ENCODE results near the gene EXOSC7. TPM values are rescaled to one million over a fixed set of nuclear protein-coding genes. Genes with fewer than 3 reads are reported as not detected.

The EXOSC7 gene
- total and polyA plus RNA-seq, 9 of the 15 experiments (the other 6 are each of a cell fraction or from before 2014, with no cell fraction given) = 88.5 to 237 (median 112) TPM

DNA sequence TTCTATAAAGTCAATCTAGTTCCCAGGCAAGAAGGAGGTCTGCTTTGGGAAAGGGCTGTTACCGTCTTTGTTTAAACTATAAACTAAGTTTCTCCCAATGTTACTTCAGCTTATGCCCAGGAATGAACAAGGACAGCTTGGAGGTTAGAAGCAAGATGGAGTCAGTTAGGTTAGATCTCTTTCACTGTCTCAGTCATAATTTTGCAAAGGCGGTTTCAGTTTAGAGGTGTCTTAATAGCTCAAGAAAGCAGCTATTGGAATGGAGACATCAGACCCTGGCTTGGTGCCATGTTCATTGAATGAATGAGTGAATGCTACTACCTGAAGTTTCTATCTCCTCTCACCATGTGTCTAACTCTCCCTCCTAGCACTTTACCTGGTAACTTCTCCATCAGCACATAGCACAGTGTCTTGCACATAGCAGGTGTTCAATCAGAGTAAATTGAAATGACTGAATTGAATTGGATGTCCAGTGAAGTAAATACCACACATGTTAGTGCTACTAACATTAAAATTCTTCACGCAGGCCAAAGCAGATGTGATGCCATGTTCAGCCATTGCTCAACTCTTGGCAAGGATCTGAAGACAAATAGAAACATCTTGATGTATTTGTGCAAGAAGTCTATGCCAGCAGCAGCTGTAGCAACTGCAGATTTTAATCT is 78.3 kb downstream of the EXOSC7 start:
- Histone ChIP-seq H3K4me1 (replicated peaks in 1 of 2; ENCODE audit: control insufficient read depth in 2 of 2, insufficient read depth in 2 of 2, low read length in 2 of 2) (peaks cover 16 to 64% of the 10 kb centered on the region in 2 experiments), H3K9me3 (replicated peaks; ENCODE audit: control insufficient read depth, insufficient read depth, low read depth, low read length) (no peaks in the 10 kb centered on the region), H2AFZ (ENCODE audit: low read depth, low read length) (peak overlapping the region; percentile 30), H3K36me3 (ENCODE audit: control insufficient read depth, insufficient read depth, low read length) (no peaks in the 10 kb centered on the region), H3K27ac (ENCODE audit: extremely low read depth, low read depth, low read length) (peak overlapping the region; percentile 51), H3K4me3 (no peak overlapping the region), H3K27me3 (ENCODE audit: control insufficient read depth in 2 of 2, insufficient read depth in 2 of 2, low read length in 2 of 2) (no peaks in the 10 kb centered on the region), H3K9me1 (ENCODE audit: control insufficient read depth, insufficient read depth, low read length) (no peaks in the 10 kb centered on the region), H4K20me1 (replicated peaks; ENCODE audit: control insufficient read depth, insufficient read depth, low read length) (no peaks in the 10 kb centered on the region), H3K4me2 (ENCODE audit: insufficient read depth, low read length) (no peak overlapping the region), H3K79me2 (ENCODE audit: control insufficient read depth, insufficient read depth, low read length) (no peaks in the 10 kb centered on the region), H3K9ac (ENCODE audit: insufficient read depth in 1 of 2, low read depth in 2 of 2, low read length in 2 of 2) (peak overlapping the region in 1 of 2 experiments; percentile 12; a peak in 1 of 4 replicates)
- no TSS peak for BruUV-seq (replicated peaks)
- ATAC-seq (no peak), FAIRE-seq (no peak), DNase-seq (ENCODE audit: extremely low read depth in 1 of 4, low spot score in 3 of 4) (no peak)
- ChIA-PET POLR2A (interaction anchor here (6.1 kb wide), 1 partner anchor 11 kb away, joined by 32 read pairs; no protein-coding TSS in a partner anchor), CTCF (ENCODE audit: low intra/inter-chr PET ratio) (no interaction called here)
- WGBS (ENCODE audit: insufficient coverage, low coverage, missing lambda C conversion rate) = 54% methylated on average over 3 of the region's 3 CpGs
- intact Hi-C loops (cut with micrococcal nuclease) (loop anchor here (2.0 kb wide), 1 partner anchor 38 kb away; no protein-coding TSS in a partner anchor), in situ Hi-C loops (cut with MboI) (no loop called here)
- TF ChIP-seq BRF1 (IDR thresholded peaks at IDR 0.05; ENCODE audit: borderline replicate concordance, extremely low read depth, insufficient read length) = no peak
- TF ChIP-seq SMAD4 (CRISPR knock-in tag; conservative IDR thresholded peaks at IDR 0.05) = peak; percentile 99
- no peak for TF ChIP-seq CBFB (CRISPR knock-in tag; IDR thresholded peaks at IDR 0.05)
- TF ChIP-seq, protein P1, sequence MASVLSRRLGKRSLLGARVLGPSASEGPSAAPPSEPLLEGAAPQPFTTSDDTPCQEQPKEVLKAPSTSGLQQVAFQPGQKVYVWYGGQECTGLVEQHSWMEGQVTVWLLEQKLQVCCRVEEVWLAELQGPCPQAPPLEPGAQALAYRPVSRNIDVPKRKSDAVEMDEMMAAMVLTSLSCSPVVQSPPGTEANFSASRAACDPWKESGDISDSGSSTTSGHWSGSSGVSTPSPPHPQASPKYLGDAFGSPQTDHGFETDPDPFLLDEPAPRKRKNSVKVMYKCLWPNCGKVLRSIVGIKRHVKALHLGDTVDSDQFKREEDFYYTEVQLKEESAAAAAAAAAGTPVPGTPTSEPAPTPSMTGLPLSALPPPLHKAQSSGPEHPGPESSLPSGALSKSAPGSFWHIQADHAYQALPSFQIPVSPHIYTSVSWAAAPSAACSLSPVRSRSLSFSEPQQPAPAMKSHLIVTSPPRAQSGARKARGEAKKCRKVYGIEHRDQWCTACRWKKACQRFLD (CRISPR knock-in tag; IDR thresholded peaks at IDR 0.05) = peak; percentile 99
- no peak for TF ChIP-seq PHF21A (IDR thresholded peaks at IDR 0.05; ENCODE audit: borderline replicate concordance, low read depth)
- no peak for TF ChIP-seq EGR1 (conservative IDR thresholded peaks at IDR 0.05)
- TF ChIP-seq ZSCAN29 (IDR thresholded peaks at IDR 0.05) = no peak
- TF ChIP-seq, protein P2, sequence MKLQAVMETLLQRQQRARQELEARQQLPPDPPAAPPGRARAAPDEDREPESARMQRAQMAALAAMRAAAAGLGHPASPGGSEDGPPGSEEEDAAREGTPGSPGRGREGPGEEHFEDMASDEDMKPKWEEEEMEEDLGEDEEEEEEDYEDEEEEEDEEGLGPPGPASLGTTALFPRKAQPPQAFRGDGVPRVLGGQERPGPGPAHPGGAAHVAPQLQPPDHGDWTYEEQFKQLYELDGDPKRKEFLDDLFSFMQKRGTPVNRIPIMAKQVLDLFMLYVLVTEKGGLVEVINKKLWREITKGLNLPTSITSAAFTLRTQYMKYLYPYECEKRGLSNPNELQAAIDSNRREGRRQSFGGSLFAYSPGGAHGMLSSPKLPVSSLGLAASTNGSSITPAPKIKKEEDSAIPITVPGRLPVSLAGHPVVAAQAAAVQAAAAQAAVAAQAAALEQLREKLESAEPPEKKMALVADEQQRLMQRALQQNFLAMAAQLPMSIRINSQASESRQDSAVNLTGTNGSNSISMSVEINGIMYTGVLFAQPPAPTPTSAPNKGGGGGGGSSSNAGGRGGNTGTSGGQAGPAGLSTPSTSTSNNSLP (IDR thresholded peaks at IDR 0.05; ENCODE audit: borderline replicate concordance, low read depth, low read length) = no peak
- TF ChIP-seq ZNF316 (IDR thresholded peaks at IDR 0.05) = no peak
- TF ChIP-seq ZNF717 (CRISPR knock-in tag; IDR thresholded peaks at IDR 0.05) = no peak
- no peak for TF ChIP-seq PCBP1 (IDR thresholded peaks at IDR 0.05; ENCODE audit: low read depth, low read length, poor library complexity, severe bottlenecking)
- peak; percentile 78 for TF ChIP-seq NFE2L1 (tag; IDR thresholded peaks at IDR 0.05; ENCODE audit: borderline replicate concordance, low read depth)
- no peak for TF ChIP-seq HDGF (IDR thresholded peaks at IDR 0.05)
- TF ChIP-seq HDAC1 (IDR thresholded peaks at IDR 0.05) = 0 out of 4 replicates have a peak, but pooled peaks of 1 of the 2 experiments have one; percentile 34
- no peak for TF ChIP-seq RBM15 (IDR thresholded peaks at IDR 0.05; ENCODE audit: insufficient read depth, low read length)
- TF ChIP-seq JUN (IDR thresholded peaks at IDR 0.05; ENCODE audit: borderline replicate concordance, low read depth, low read length) = no peak
- TF ChIP-seq JUN (CRISPR knock-in tag; IDR thresholded peaks at IDR 0.05; ENCODE audit: borderline replicate concordance) = no peak
- TF ChIP-seq POLR3G (IDR thresholded peaks at IDR 0.05; ENCODE audit: extremely low read depth, insufficient read length, insufficient replicate concordance) = no peak
- TF ChIP-seq SMARCB1 (IDR thresholded peaks at IDR 0.05; ENCODE audit: insufficient read length, low read depth) = no peak
- no peak for TF ChIP-seq ZNF263 (CRISPR knock-in tag; IDR thresholded peaks at IDR 0.05; ENCODE audit: borderline replicate concordance)
- TF ChIP-seq RAD51 (IDR thresholded peaks at IDR 0.05; ENCODE audit: borderline replicate concordance, low read depth) = no peak

Data from K562 (cell line).